Smooth muscle cell (in vitro differentiated cells): ENCODE results near the gene MAPK9. TPM values are rescaled to one million over a fixed set of nuclear protein-coding genes. Genes with fewer than 3 reads are reported as not detected.

Source experiments
- DNase-seq: peaks from one replicate; lab custom pipeline; 2025; ENCODE audit not compliant: unreplicated experiment; lab: John Stamatoyannopoulos, UW
- H2AFZ ChIP-seq: fragments of 200-600 bp; sonication (generic); 2 replicates; pipeline ENCODE4 v1.6.0; 2016; ENCODE audit warnings: antibody characterized with exemption, low read depth, mild to moderate bottlenecking
- H3F3A ChIP-seq: fragments of 200-600 bp; sonication (generic); 2 replicates; pipeline ENCODE4 v1.6.0; 2017; ENCODE audit warnings: antibody characterized with exemption, low read depth
- H3K27ac ChIP-seq: fragments of 200-600 bp; sonication (generic); 2 replicates; pipeline ENCODE4 v1.5.1; 2016; ENCODE audit warnings: low read depth, mild to moderate bottlenecking
- H3K27me3 ChIP-seq: fragments of 200-600 bp; sonication (generic); 2 replicates; pipeline ENCODE4 v1.6.1; 2016; ENCODE audit warnings: low read depth, mild to moderate bottlenecking
- H3K36me3 ChIP-seq: fragments of 200-600 bp; sonication (generic); 2 replicates; pipeline ENCODE4 v1.5.1; 2016; ENCODE audit warnings: low read depth
- H3K4me1 ChIP-seq: fragments of 200-600 bp; sonication (generic); 2 replicates; pipeline ENCODE4 v1.5.1; 2016; ENCODE audit warnings: low read depth
- H3K4me2 ChIP-seq: fragments of 200-600 bp; sonication (generic); 2 replicates; pipeline ENCODE4 v1.6.0; 2016; ENCODE audit warnings: mild to moderate bottlenecking
- H3K4me3 ChIP-seq: fragments of 200-600 bp; sonication (generic); 2 replicates; pipeline ENCODE4 v1.5.1; 2016; ENCODE audit warnings: mild to moderate bottlenecking
- H3K79me2 ChIP-seq: fragments of 200-600 bp; sonication (generic); 2 replicates; pipeline ENCODE4 v1.6.0; 2016; ENCODE audit warnings: low read depth, mild to moderate bottlenecking
- H3K9ac ChIP-seq: fragments of 200-600 bp; sonication (generic); 2 replicates; pipeline ENCODE4 v1.6.0; 2016; ENCODE audit warnings: low read depth
- H3K9me3 ChIP-seq: fragments of 200-600 bp; sonication (generic); replicated peaks from 2 replicates; pipeline ENCODE4 v1.5.1; 2016; ENCODE audit warnings: low read depth
- H4K20me1 ChIP-seq: fragments of 200-600 bp; sonication (generic); 2 replicates; pipeline ENCODE4 v1.6.0; 2016; ENCODE audit warnings: low read depth
- CTCF ChIP-seq: fragments of 200-600 bp; sonication (generic); IDR thresholded peaks from 2 replicates; pipeline ENCODE4 v1.5.1; 2017; ENCODE audit warnings: borderline replicate concordance, mild to moderate bottlenecking, antibody characterized with exemption; ENCODE audit not compliant: insufficient read depth, poor library complexity, severe bottlenecking
- WGBS: methylation state at CpG from one replicate; pipeline ENCODE4 v1.1.7; 2016; ENCODE audit warnings: low lambda C conversion rate; 5-methylcytosine and 5-hydroxymethylcytosine counted together
- polyA plus RNA-seq: library from polyadenylated mRNA; unstranded; fragments of >200 nt; fragmentation: Nextera tagmentation; extraction: Ambion mirVana; gene quantifications from 2 replicates; pipeline ENCODE4 v1.2.1, GENCODE V29; 2016
- total RNA-seq: library from RNA; depleted of rRNA; stranded (reverse); fragments of >200 nt; gene quantifications from 2 replicates; pipeline ENCODE4 v1.2.3, GENCODE V29; 2014

MAPK9 gene
- total and polyA plus RNA-seq, 2 experiments from 2014 or later, result 34.8 to 40.9 TPM

DNA sequence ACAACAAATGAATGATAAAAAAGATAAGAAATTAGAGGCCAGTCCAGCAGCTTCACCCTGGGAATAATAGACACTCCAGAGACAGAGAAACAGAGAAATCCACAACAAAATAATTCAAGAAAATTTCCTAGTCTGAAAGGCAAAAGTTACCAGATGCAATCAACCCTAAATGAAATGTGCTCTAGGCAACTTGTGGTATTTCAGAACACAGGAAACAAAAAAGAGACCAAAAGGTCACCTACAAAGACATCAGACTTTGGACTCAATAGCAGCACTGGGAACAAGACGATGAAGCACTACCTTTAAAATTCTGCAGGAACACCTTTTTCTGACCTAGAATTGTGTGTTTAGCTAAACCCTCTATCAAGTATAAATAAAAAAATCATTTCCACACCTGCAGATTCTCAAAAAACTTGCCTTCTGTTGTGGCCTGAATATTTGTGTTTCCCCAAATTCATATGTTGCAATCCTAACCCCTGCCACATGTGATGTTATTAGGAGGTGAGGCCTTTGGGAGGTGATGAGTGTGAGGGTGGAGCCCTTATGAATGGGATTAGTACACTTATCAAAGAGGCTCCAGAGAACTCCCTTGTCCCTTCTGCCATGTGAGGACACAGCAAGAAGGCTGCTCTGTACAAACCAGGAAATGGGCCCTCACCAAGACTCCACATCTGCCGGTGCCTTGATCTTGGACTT lies 5.9 kb upstream of the MAPK9 start:
- Histone ChIP-seq H3K79me2 (no peaks in the 10 kb centered on the region), H3K4me3 (no peak overlapping the region), H3K27me3 (no peaks in the 10 kb centered on the region), H3K9me3 (no peaks in the 10 kb centered on the region), H3K36me3 (peaks cover 3% of the 10 kb centered on the region), H3K4me1 (no peaks in the 10 kb centered on the region), H3K27ac (peak overlapping the region; percentile 67), H3F3A (peaks cover 27% of the 10 kb centered on the region), H3K4me2 (no peak overlapping the region), H2AFZ (no peak overlapping the region), H4K20me1 (no peaks in the 10 kb centered on the region), H3K9ac (no peak overlapping the region)
- 82% methylated on average over 2 of the region's 2 CpGs for WGBS
- TF ChIP-seq CTCF, result no peak
- DNase-seq, result no peak

- Histone ChIP-seq H3K36me3 (peaks cover 3% of the 10 kb centered on the region), H3K79me2 (no peaks in the 10 kb centered on the region), H3K9ac (no peak overlapping the region), H3K4me1 (no peaks in the 10 kb centered on the region), H3K9me3 (no peaks in the 10 kb centered on the region), H2AFZ (no peak overlapping the region), H4K20me1 (no peaks in the 10 kb centered on the region), H3K27me3 (no peaks in the 10 kb centered on the region), H3K27ac (no peak overlapping the region), H3K4me2 (no peak overlapping the region), H3F3A (peaks cover 27% of the 10 kb centered on the region), H3K4me3 (no peak overlapping the region)
- 65% methylated on average over 3 of the region's 7 CpGs for WGBS
- DNase-seq, result no peak
- no peak for TF ChIP-seq CTCF
These were observed 4.9 kb upstream of the MAPK9 start for GRCh38 chr5:180296771-180297170.

- H3K27me3 ChIP-seq, result no peaks in the 10 kb centered on the region
- H3K79me2 ChIP-seq, result peaks cover 14% of the 10 kb centered on the region
- H3K4me1 ChIP-seq, result peaks cover 5% of the 10 kb centered on the region
- H3K4me2 ChIP-seq, result no peak overlapping the region
- peaks cover 13% of the 10 kb centered on the region for H3F3A ChIP-seq
- TF ChIP-seq CTCF, result no peak
- H3K27ac ChIP-seq, result no peak overlapping the region
- peaks cover 10% of the 10 kb centered on the region for H4K20me1 ChIP-seq
- DNase-seq, result no peak
- WGBS, result 89% methylated on average over 10 of the region's 10 CpGs
- no peak overlapping the region for H3K9ac ChIP-seq
- no peak overlapping the region for H2AFZ ChIP-seq
- no peaks in the 10 kb centered on the region for H3K36me3 ChIP-seq
- no peaks in the 10 kb centered on the region for H3K9me3 ChIP-seq
- H3K4me3 ChIP-seq, result no peak overlapping the region
These were observed 3.2 kb upstream of the MAPK9 start for GRCh38 chr5:180294913-180295555.

GRCh38 chr5:180294411-180294810 lies 2.5 kb upstream of the MAPK9 start:
- no peak for DNase-seq
- TF ChIP-seq CTCF, result no peak
- Histone ChIP-seq H3K9me3 (no peaks in the 10 kb centered on the region), H3K9ac (no peak overlapping the region), H3K4me2 (no peak overlapping the region), H3K27ac (no peak overlapping the region), H4K20me1 (peaks cover 16% of the 10 kb centered on the region), H3K36me3 (no peaks in the 10 kb centered on the region), H3K27me3 (no peaks in the 10 kb centered on the region), H2AFZ (no peak overlapping the region), H3K79me2 (peaks cover 20% of the 10 kb centered on the region), H3F3A (peaks cover 13% of the 10 kb centered on the region), H3K4me1 (peaks cover 5% of the 10 kb centered on the region), H3K4me3 (no peak overlapping the region)
- WGBS, result 98% methylated on average over 7 of the region's 7 CpGs
